ENCODE data around the gene MAGEA3.

GRCh38 chrX:152658302-152658701 lies 40.3 kb upstream of the MAGEA3 start:
- no peak for TF ChIP-seq CTCF (IDR thresholded peaks at IDR 0.05)
- no peak for TF ChIP-seq EP300 (IDR thresholded peaks at IDR 0.05)
- no peak for TF ChIP-seq POLR2AphosphoS5 (IDR thresholded peaks at IDR 0.05)
